Measurements from ENCODE around the gene PTPRD.

Gene PTPRD

GRCh38 chr9:8905731-8906130 is 1707.1 kb downstream of the PTPRD start:
- no peak overlapping the region for H3K27ac ChIP-seq (ENCODE audit: low read depth, low read length)
- no peaks in the 10 kb centered on the region for H3K27me3 ChIP-seq (ENCODE audit: low read length)
- no peak overlapping the region for H3K4me3 ChIP-seq (ENCODE audit: insufficient read depth, low read length, poor library complexity, severe bottlenecking)
- H3K9me2 ChIP-seq (replicated peaks; ENCODE audit: insufficient read depth, low read length), result no peaks in the 10 kb centered on the region
- TF ChIP-seq CTCF (IDR thresholded peaks at IDR 0.05; ENCODE audit: insufficient read depth, low read length, poor library complexity, severe bottlenecking), result no peak
- no peak for TF ChIP-seq EZH2phosphoT487 (conservative IDR thresholded peaks at IDR 0.05; ENCODE audit: low read length)
- H3K9ac ChIP-seq (ENCODE audit: low read length), result no peak overlapping the region
- no peak overlapping the region for H3K4me2 ChIP-seq (ENCODE audit: low read depth, low read length, poor library complexity, severe bottlenecking)
- H3K9me3 ChIP-seq (ENCODE audit: insufficient read depth, low read length), result no peaks in the 10 kb centered on the region
- no peaks in the 10 kb centered on the region for H3K79me2 ChIP-seq (ENCODE audit: insufficient read depth, low read length)
- no peaks in the 10 kb centered on the region for H3K36me3 ChIP-seq (ENCODE audit: low read length)
- no peak overlapping the region for H2AFZ ChIP-seq (ENCODE audit: low read depth, low read length, severe bottlenecking)
- no peaks in the 10 kb centered on the region for H3F3A ChIP-seq (ENCODE audit: insufficient read depth)
- no peaks in the 10 kb centered on the region for H4K20me1 ChIP-seq (ENCODE audit: low read depth, low read length)

GRCh38 chr9:8904771-8905515 is 1707.9 kb downstream of the PTPRD start:
- no peaks in the 10 kb centered on the region for H3K36me3 ChIP-seq (ENCODE audit: low read length)
- no peak overlapping the region for H2AFZ ChIP-seq (ENCODE audit: low read depth, low read length, severe bottlenecking)
- no peaks in the 10 kb centered on the region for H3K27me3 ChIP-seq (ENCODE audit: low read length)
- no peak overlapping the region for H3K9ac ChIP-seq (ENCODE audit: low read length)
- no peaks in the 10 kb centered on the region for H3F3A ChIP-seq (ENCODE audit: insufficient read depth)
- no peaks in the 10 kb centered on the region for H3K9me3 ChIP-seq (ENCODE audit: insufficient read depth, low read length)
- H4K20me1 ChIP-seq (ENCODE audit: low read depth, low read length), result no peaks in the 10 kb centered on the region
- no peak overlapping the region for H3K4me3 ChIP-seq (ENCODE audit: insufficient read depth, low read length, poor library complexity, severe bottlenecking)
- no peak overlapping the region for H3K4me2 ChIP-seq (ENCODE audit: low read depth, low read length, poor library complexity, severe bottlenecking)
- no peak for TF ChIP-seq CTCF (IDR thresholded peaks at IDR 0.05; ENCODE audit: insufficient read depth, low read length, poor library complexity, severe bottlenecking)
- no peak overlapping the region for H3K27ac ChIP-seq (ENCODE audit: low read depth, low read length)
- no peaks in the 10 kb centered on the region for H3K79me2 ChIP-seq (ENCODE audit: insufficient read depth, low read length)
- H3K9me2 ChIP-seq (replicated peaks; ENCODE audit: insufficient read depth, low read length), result no peaks in the 10 kb centered on the region

DNA sequence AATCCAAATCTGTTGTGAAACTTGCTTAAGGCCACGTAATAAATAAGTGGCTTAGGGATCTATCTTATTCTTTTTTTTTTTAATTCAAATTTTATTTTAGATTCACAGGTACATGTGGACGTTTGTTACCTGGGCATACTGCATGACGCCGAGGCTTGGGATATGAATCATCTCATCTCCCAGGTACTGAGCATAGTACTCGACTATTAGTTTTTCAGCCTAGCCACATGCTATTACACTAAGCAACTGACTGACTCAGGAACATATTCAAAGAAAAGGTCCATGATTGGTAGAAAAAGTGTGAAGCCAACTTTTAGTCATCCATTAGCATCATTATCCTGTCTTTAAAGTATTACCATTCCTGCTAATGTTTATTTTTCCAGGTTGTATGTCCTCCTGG is 1709.7 kb downstream of the PTPRD start:
- no peaks in the 10 kb centered on the region for H4K20me1 ChIP-seq (ENCODE audit: low read depth, low read length)
- no peak overlapping the region for H2AFZ ChIP-seq (ENCODE audit: low read depth, low read length, severe bottlenecking)
- H3K79me2 ChIP-seq (ENCODE audit: insufficient read depth, low read length), result no peaks in the 10 kb centered on the region
- H3K9ac ChIP-seq (ENCODE audit: low read length), result no peak overlapping the region
- no peaks in the 10 kb centered on the region for H3K9me3 ChIP-seq (ENCODE audit: insufficient read depth, low read length)
- H3F3A ChIP-seq (ENCODE audit: insufficient read depth), result no peaks in the 10 kb centered on the region
- no peak for TF ChIP-seq EZH2phosphoT487 (conservative IDR thresholded peaks at IDR 0.05; ENCODE audit: low read length)
- no peak for TF ChIP-seq CTCF (IDR thresholded peaks at IDR 0.05; ENCODE audit: insufficient read depth, low read length, poor library complexity, severe bottlenecking)
- H3K4me3 ChIP-seq (ENCODE audit: insufficient read depth, low read length, poor library complexity, severe bottlenecking), result no peak overlapping the region
- H3K4me2 ChIP-seq (ENCODE audit: low read depth, low read length, poor library complexity, severe bottlenecking), result no peak overlapping the region
- H3K27ac ChIP-seq (ENCODE audit: low read depth, low read length), result no peak overlapping the region
- H3K9me2 ChIP-seq (replicated peaks; ENCODE audit: insufficient read depth, low read length), result no peaks in the 10 kb centered on the region
- no peaks in the 10 kb centered on the region for H3K36me3 ChIP-seq (ENCODE audit: low read length)
- H3K27me3 ChIP-seq (ENCODE audit: low read length), result no peaks in the 10 kb centered on the region
